ENCODE data around the gene SAFB2.

The SAFB2 gene

GRCh38 chr19:5632241-5632612 lies 9.7 kb upstream of the SAFB2 start:
- Histone ChIP-seq H3K4me1 (no peaks in the 10 kb centered on the region; the same call in 1 of the 2 replicates), H3K36me3 (peaks cover 79% of the 10 kb centered on the region), H3K27me3 (no peaks in the 10 kb centered on the region), H3K9me3 (no peaks in the 10 kb centered on the region), H3K4me3 (ENCODE audit: low read depth, low read length) (no peak overlapping the region)
- TF ChIP-seq CTCF (IDR thresholded peaks at IDR 0.05; ENCODE audit: low read depth, low read length) = no peak
- no peak for DNase-seq

- H3K27me3 ChIP-seq = no peaks in the 10 kb centered on the region
- TF ChIP-seq CTCF (IDR thresholded peaks at IDR 0.05; ENCODE audit: low read depth, low read length) = no peak
- peaks cover 83% of the 10 kb centered on the region for H3K36me3 ChIP-seq
- DNase-seq = no peak
- H3K4me1 ChIP-seq = no peaks in the 10 kb centered on the region; the same call in 1 of the 2 replicates
- H3K4me3 ChIP-seq (ENCODE audit: low read depth, low read length) = no peak overlapping the region
- H3K9me3 ChIP-seq = no peaks in the 10 kb centered on the region
These were observed 9.1 kb upstream of the SAFB2 start for GRCh38 chr19:5631567-5632240.

- Histone ChIP-seq H3K9me3 (no peaks in the 10 kb centered on the region), H3K36me3 (peaks cover 85% of the 10 kb centered on the region), H3K27me3 (no peaks in the 10 kb centered on the region), H3K4me1 (peaks cover 3% of the 10 kb centered on the region; the same call in 1 of the 2 replicates), H3K4me3 (ENCODE audit: low read depth, low read length) (no peak overlapping the region)
- no peak for DNase-seq
- TF ChIP-seq CTCF (IDR thresholded peaks at IDR 0.05; ENCODE audit: low read depth, low read length) = no peak
These were observed 6.4 kb upstream of the SAFB2 start for GRCh38 chr19:5628919-5629481.

GRCh38 chr19:5628461-5628860 lies 5.9 kb upstream of the SAFB2 start:
- Histone ChIP-seq H3K4me3 (ENCODE audit: low read depth, low read length) (no peak overlapping the region), H3K36me3 (peaks cover 85% of the 10 kb centered on the region), H3K27me3 (no peaks in the 10 kb centered on the region), H3K9me3 (no peaks in the 10 kb centered on the region), H3K4me1 (peaks cover 3% of the 10 kb centered on the region; the same call in 1 of the 2 replicates)
- TF ChIP-seq CTCF (IDR thresholded peaks at IDR 0.05; ENCODE audit: low read depth, low read length) = no peak
- DNase-seq = no peak

GRCh38 chr19:5627395-5627904 lies 4.9 kb upstream of the SAFB2 start:
- Histone ChIP-seq H3K4me1 (peaks cover 3% of the 10 kb centered on the region; the same call in 1 of the 2 replicates), H3K9me3 (no peaks in the 10 kb centered on the region), H3K27me3 (no peaks in the 10 kb centered on the region), H3K36me3 (peaks cover 75% of the 10 kb centered on the region), H3K4me3 (ENCODE audit: low read depth, low read length) (no peak overlapping the region)
- no peak for DNase-seq
- TF ChIP-seq CTCF (IDR thresholded peaks at IDR 0.05; ENCODE audit: low read depth, low read length) = no peak

- Histone ChIP-seq H3K4me1 (0 out of 2 replicates have a peak, but pooled peaks cover 3% of the 10 kb centered on the region), H3K9me3 (no peaks in the 10 kb centered on the region), H3K36me3 (peaks cover 66% of the 10 kb centered on the region), H3K27me3 (no peaks in the 10 kb centered on the region), H3K4me3 (ENCODE audit: low read depth, low read length) (0 out of 2 replicates have a peak overlapping the region, but pooled peaks have one; percentile 13)
- DNase-seq = no peak
- no peak for TF ChIP-seq CTCF (IDR thresholded peaks at IDR 0.05; ENCODE audit: low read depth, low read length)
These were observed 3.1 kb upstream of the SAFB2 start for GRCh38 chr19:5625641-5626040.
